Measurements from ENCODE around the gene RFC5. TPM values are rescaled to one million over a fixed set of nuclear protein-coding genes. Genes with fewer than 3 reads are reported as not detected.

Gene RFC5
- total and polyA plus RNA-seq, 2 of the 8 experiments (the other 6 are each of a cell fraction or from before 2014, with no cell fraction given) = 34.4 to 40.6 TPM

- no peak overlapping the region for H3K4me2 ChIP-seq (ENCODE audit: insufficient read depth in 1 of 2, low read depth in 2 of 2, low read length in 2 of 2)
- no peak overlapping the region for H2BK120ac ChIP-seq (replicated peaks; ENCODE audit: low read depth, low read length)
- no peaks in the 10 kb centered on the region for H4K20me1 ChIP-seq (replicated peaks in 1 of 2; ENCODE audit: control insufficient read depth in 1 of 2, insufficient read depth in 2 of 2, low read length in 2 of 2)
- H3K23ac ChIP-seq (ENCODE audit: insufficient read length) = no peak overlapping the region
- H3K79me1 ChIP-seq (ENCODE audit: low read depth, low read length) = no peaks in the 10 kb centered on the region
- H2AK5ac ChIP-seq (ENCODE audit: low read depth, low read length) = no peak overlapping the region
- H2BK5ac ChIP-seq (ENCODE audit: low read depth, low read length) = no peak overlapping the region
- no peak overlapping the region for H3K4me3 ChIP-seq (ENCODE audit: extremely low read depth in 1 of 4, insufficient read depth in 2 of 4, low read depth in 3 of 4, low read length in 4 of 4)
- DNase-seq (ENCODE audit: low read depth in 1 of 2, low spot score in 2 of 2) = no peak
- no peak overlapping the region for H3K27ac ChIP-seq (ENCODE audit: low read depth, low read length)
- H3K36me3 ChIP-seq (ENCODE audit: control insufficient read depth in 2 of 4, insufficient read depth in 4 of 4, low read length in 3 of 4) = no peaks in the 10 kb centered on the region
- H3K27me3 ChIP-seq (replicated peaks in 1 of 4; ENCODE audit: control insufficient read depth in 3 of 4, extremely low read depth in 1 of 4, insufficient read depth in 3 of 4, low read length in 3 of 4) = peaks cover 0 to 9% (median under 1%) of the 10 kb centered on the region in 4 experiments; a peak in 2 of 7 replicates
- H2BK20ac ChIP-seq (ENCODE audit: low read length) = no peak overlapping the region
- no peak overlapping the region for H2AFZ ChIP-seq (ENCODE audit: low read length)
- H4K8ac ChIP-seq (ENCODE audit: extremely low read depth, insufficient read depth, low read length) = no peak overlapping the region
- TF ChIP-seq TAF1 (IDR thresholded peaks at IDR 0.05; ENCODE audit: low read depth, low read length) (no peak), ATF2 (IDR thresholded peaks at IDR 0.05; ENCODE audit: low read length) (no peak), USF2 (IDR thresholded peaks at IDR 0.05; ENCODE audit: low read length) (no peak), CREB1 (IDR thresholded peaks at IDR 0.05) (no peak), KDM5A (IDR thresholded peaks at IDR 0.05; ENCODE audit: low read length) (no peak), ASH2L (IDR thresholded peaks at IDR 0.05; ENCODE audit: low read length) (no peak), ZNF274 (IDR thresholded peaks at IDR 0.05; ENCODE audit: borderline replicate concordance, extremely low read depth, low read length) (no peak)
- H3K23me2 ChIP-seq (ENCODE audit: low read depth, low read length) = peaks cover 18% of the 10 kb centered on the region
- H3K18ac ChIP-seq (ENCODE audit: extremely low read depth, low read length) = no peak overlapping the region
- H2BK12ac ChIP-seq (ENCODE audit: low read depth, low read length) = no peak overlapping the region
- H3K14ac ChIP-seq (ENCODE audit: insufficient read length) = no peak overlapping the region
- H3K9ac ChIP-seq (replicated peaks in 1 of 4; ENCODE audit: extremely low read depth in 1 of 4, low read depth in 3 of 4, low read length in 3 of 4) = no peak overlapping the region
- H4K91ac ChIP-seq (replicated peaks; ENCODE audit: insufficient read length, low read length) = no peak overlapping the region
- no peak overlapping the region for H3K4ac ChIP-seq (replicated peaks; ENCODE audit: insufficient read length, low read depth, low read length)
- ChIA-PET CTCF (ENCODE audit: partially characterized antibody) (interaction anchor here (0.6 kb wide), 1 partner anchor 138 kb away, joined by 4 read pairs; no protein-coding TSS in a partner anchor), POLR2A (ENCODE audit: partially characterized antibody) (no interaction called here)
- peaks cover 0 to 4% (median 3%) of the 10 kb centered on the region in 4 experiments; a peak in 6 of 7 replicates for H3K4me1 ChIP-seq (replicated peaks in 1 of 4; ENCODE audit: control insufficient read depth in 3 of 4, insufficient read depth in 4 of 4, low read length in 3 of 4)
- no peak overlapping the region for H2BK15ac ChIP-seq (ENCODE audit: low read length)
- no peak for FAIRE-seq
- peaks cover 6 to 8% of the 10 kb centered on the region in 2 experiments; a peak in 2 of 4 replicates for H3K9me3 ChIP-seq (ENCODE audit: insufficient read depth in 2 of 2, low read depth in 1 of 2, low read length in 1 of 2)
- no peaks in the 10 kb centered on the region for H3K79me2 ChIP-seq (ENCODE audit: control insufficient read depth in 1 of 2, insufficient read depth in 2 of 2, low read length in 2 of 2)
- 92% methylated on average over 2 of the region's 2 CpGs; no CpG with 5 or more reads in 1 of the 2 experiments for WGBS, 2 experiments (ENCODE audit: extremely low coverage in 1 of 2, insufficient coverage in 1 of 2, insufficient read length in 1 of 2, insufficient replicate concordance in 2 of 2, low coverage in 1 of 2, low lambda C conversion rate in 2 of 2, missing lambda C conversion rate in 1 of 2)
- no peak overlapping the region for H3K56ac ChIP-seq (replicated peaks; ENCODE audit: insufficient read length, low read depth, low read length)
- no peak overlapping the region for H4K5ac ChIP-seq (ENCODE audit: insufficient read length, low read depth, low read length)
These were observed 44.2 kb upstream of the RFC5 start for GRCh38 chr12:117972301-117972700.
